Measurements from ENCODE around the gene UBE3B. TPM values are rescaled to one million over a fixed set of nuclear protein-coding genes. Genes with fewer than 3 reads are reported as not detected.
A peak's percentile ranks its signal among the peaks of the same experiment; 100 is the strongest.
"Not testable (repeated sequence)": the region's sequence is repeated elsewhere in the genome, so short reads cannot be mapped to it uniquely, and the experiment has no call there.

Gene UBE3B
- total RNA-seq, 1 donor from 2014 or later, result 41.4 TPM

DNA sequence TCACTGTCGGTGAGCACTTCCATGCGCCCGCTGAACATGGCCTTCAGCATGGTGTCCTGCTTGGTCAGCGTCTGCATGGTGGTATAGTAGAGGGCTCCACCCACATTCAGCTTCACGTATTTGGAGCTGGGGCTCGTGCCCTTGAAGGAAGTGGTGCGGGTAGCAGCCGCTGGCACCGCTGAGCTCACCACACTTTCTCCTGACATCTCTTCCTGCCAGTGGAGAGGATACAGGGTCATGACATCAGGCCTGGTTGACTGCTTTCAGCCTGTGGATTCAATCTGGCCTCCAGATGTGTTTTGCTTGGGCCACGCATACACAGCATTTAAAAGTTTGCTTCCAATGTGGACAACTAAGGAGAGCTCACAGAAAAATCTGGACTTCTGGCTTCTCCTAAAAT, 7.9 kb upstream of the UBE3B start:
- TF ChIP-seq CTCF (IDR thresholded peaks at IDR 0.05; ENCODE audit: unreplicated experiment), result no peak
- H3K36me3 Mint-ChIP-seq, result peaks cover 16% of the 10 kb centered on the region

DNA sequence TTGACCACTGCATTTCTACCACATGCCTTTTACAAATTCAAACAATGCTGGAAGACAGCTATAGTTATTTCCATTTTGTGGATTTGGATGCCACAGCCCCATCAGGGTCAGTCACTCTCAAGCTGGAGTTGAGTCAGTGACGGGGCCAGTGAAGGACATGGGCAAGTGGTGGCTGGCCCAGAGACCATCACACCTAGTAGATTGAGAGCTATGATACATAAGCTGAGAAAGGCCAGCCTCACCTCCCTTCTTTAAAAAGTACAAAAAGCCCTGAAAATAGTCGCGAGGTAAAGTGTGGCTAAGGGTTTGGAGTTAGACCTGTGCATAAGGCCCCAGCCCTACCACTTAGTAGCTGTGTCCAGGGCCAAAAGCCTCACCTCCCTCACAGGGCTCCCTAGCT, 4.4 kb upstream of the UBE3B start:
- Mint-ChIP-seq H3K27ac (no peak overlapping the region), H3K4me1 (peaks cover 19% of the 10 kb centered on the region), H3K36me3 (peaks cover 8% of the 10 kb centered on the region), H3K27me3 (ENCODE audit: low read depth) (no peaks in the 10 kb centered on the region), H3K9me3 (no peaks in the 10 kb centered on the region), H3K4me3 (no peak overlapping the region)
- TF ChIP-seq CTCF (IDR thresholded peaks at IDR 0.05; ENCODE audit: unreplicated experiment), result no peak
- no peak for DNase-seq (ENCODE audit: low spot score in 2 of 2, unreplicated experiment in 2 of 2)

More for the DNA sequence above, 7.9 kb upstream of the UBE3B start:
- Mint-ChIP-seq H3K4me3 (no peak overlapping the region), H3K9me3 (no peaks in the 10 kb centered on the region), H3K27ac (no peak overlapping the region), H3K27me3 (ENCODE audit: low read depth) (no peaks in the 10 kb centered on the region), H3K4me1 (peaks cover 10% of the 10 kb centered on the region)
- DNase-seq (ENCODE audit: low spot score in 2 of 2, unreplicated experiment in 2 of 2), result no peak

DNA sequence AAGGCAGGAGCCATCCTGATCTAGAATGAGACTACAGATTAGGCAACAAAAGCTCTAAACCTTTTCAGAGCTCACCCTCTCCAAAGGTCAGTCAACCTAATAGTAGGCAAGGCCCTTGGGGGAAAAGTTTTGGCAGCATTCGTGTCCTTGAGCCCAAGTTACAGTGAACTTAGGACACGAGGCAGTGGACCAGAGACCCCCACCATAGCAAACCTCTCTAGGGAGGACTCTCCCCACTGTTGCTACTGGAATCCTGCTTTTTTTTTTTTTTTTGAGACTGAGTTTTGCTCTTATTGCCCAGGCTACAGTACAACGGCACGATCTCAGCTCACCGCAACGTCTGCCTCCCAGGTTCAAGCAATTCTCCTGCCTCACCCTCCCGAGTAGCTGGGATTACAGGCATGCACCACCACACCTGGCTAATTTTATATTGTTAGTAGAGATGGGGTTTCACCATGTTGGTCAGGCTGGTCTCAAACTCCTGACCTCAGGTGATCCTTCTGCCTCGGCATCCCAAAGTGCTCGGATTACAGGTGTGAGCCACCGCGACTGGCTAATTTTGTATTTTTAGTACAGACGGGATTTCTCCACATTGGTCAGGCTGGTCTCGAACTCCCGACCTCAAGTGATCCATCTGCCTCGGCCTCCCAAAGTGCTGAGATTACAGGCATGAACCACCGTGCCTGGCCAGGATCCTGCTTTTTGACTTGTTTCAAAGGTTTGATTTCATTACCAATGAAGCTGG, 3.7 kb upstream of the UBE3B start:
- not testable (repeated sequence) for H3K4me3 Mint-ChIP-seq; H3K36me3 Mint-ChIP-seq; DNase-seq (ENCODE audit: low spot score in 2 of 2, unreplicated experiment in 2 of 2); H3K9me3 Mint-ChIP-seq; H3K27me3 Mint-ChIP-seq (ENCODE audit: low read depth); H3K27ac Mint-ChIP-seq
- H3K4me1 Mint-ChIP-seq, result peaks cover 20% of the 10 kb centered on the region

GRCh38 chr12:109475121-109475520, 2.3 kb upstream of the UBE3B start:
- no peaks in the 10 kb centered on the region for H3K27me3 Mint-ChIP-seq (ENCODE audit: low read depth)
- H3K4me3 Mint-ChIP-seq, result peak overlapping the region; percentile 88
- peaks cover 29% of the 10 kb centered on the region for H3K4me1 Mint-ChIP-seq
- no peak for DNase-seq (ENCODE audit: low spot score in 2 of 2, unreplicated experiment in 2 of 2)
- no peaks in the 10 kb centered on the region for H3K36me3 Mint-ChIP-seq
- TF ChIP-seq CTCF (IDR thresholded peaks at IDR 0.05; ENCODE audit: unreplicated experiment), result no peak
- no peaks in the 10 kb centered on the region for H3K9me3 Mint-ChIP-seq
- H3K27ac Mint-ChIP-seq, result no peak overlapping the region

- Mint-ChIP-seq H3K36me3 (no peaks in the 10 kb centered on the region), H3K9me3 (no peaks in the 10 kb centered on the region), H3K4me1 (peaks cover 29% of the 10 kb centered on the region), H3K27me3 (ENCODE audit: low read depth) (no peaks in the 10 kb centered on the region), H3K27ac (peak overlapping the region; percentile 100), H3K4me3 (peak overlapping the region; percentile 88)
- DNase-seq (ENCODE audit: low spot score in 2 of 2, unreplicated experiment in 2 of 2), result no peak
- TF ChIP-seq CTCF (IDR thresholded peaks at IDR 0.05; ENCODE audit: unreplicated experiment), result no peak
Observed at GRCh38 chr12:109475993-109476806, 1.2 kb upstream of the UBE3B start.

- H3K9me3 Mint-ChIP-seq, result no peaks in the 10 kb centered on the region
- peak overlapping the region; percentile 88 for H3K4me3 Mint-ChIP-seq
- H3K27ac Mint-ChIP-seq, result peak overlapping the region; percentile 100
- no peaks in the 10 kb centered on the region for H3K36me3 Mint-ChIP-seq
- H3K27me3 Mint-ChIP-seq (ENCODE audit: low read depth), result no peaks in the 10 kb centered on the region
- DNase-seq (ENCODE audit: low spot score in 2 of 2, unreplicated experiment in 2 of 2), result no peak
- no peak for TF ChIP-seq CTCF (IDR thresholded peaks at IDR 0.05; ENCODE audit: unreplicated experiment)
- H3K4me1 Mint-ChIP-seq, result peaks cover 29% of the 10 kb centered on the region
Observed at GRCh38 chr12:109476807-109477184, 638 bp upstream of the UBE3B start.

Data from mesothelial cell of epicardium (in vitro differentiated cells).